ENCODE data around the gene SQOR. TPM values are rescaled to one million over a fixed set of nuclear protein-coding genes. Genes with fewer than 3 reads are reported as not detected.

SQOR gene
- total and polyA plus RNA-seq, 9 donors, result 5.5 to 35.1 (median 11.8) TPM

DNA sequence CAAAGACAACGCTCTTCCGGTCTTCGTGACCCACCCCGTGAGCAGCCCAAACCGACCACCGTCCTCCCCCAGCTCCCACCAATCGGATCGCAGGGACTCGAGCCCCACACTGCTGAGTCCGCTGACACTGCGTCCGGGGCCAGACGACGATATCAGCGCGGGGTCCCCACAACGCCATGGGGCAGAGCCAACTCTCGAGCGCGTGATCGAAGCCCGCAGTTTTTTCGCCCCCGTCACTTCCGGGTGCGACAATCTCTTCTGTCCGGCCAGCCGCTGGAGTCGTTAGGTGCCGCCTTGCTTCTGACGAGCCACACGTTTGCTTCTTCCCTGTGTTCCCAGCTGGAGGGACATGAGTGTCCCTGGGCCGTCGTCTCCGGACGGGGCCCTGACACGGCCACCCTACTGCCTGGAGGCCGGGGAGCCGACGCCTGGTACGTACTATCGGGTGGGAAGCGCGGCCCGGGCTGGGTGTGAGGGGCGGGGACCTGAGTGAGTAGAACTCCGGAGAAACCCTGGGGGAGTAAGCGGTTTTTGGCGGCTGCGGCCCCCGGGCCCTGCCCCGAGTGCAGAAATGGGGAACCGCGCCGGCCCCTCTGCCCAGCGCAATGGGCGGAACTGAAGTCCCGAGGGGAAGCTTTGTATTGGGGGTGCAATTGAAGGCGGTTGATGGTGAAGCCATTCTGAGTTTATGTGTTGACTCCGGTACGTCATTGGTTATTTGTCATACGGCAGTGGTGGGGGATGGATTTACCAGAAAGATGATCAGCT is 47.5 kb upstream of the SQOR start, which contains the start of gene BLOC1S6:
TSS of gene BLOC1S6 (plus strand) at position 285 of the 768 bp plus-strand sequence. CDS start at position 350, 65 bp downstream.
- DNase-seq, result peak; percentile 91 to 95 (median 92)
- no peaks in the 10 kb centered on the region for H3K9me3 ChIP-seq
- peak within 1 kb of the TSS; percentile 64 for H3K4me3 ChIP-seq
- peaks cover 7% of the 10 kb centered on the region for H3K4me1 ChIP-seq (ENCODE audit: insufficient read depth)
- no peaks in the 10 kb centered on the region for H3K27me3 ChIP-seq
- WGBS, 3 donors, result 0 to 1% (median 0%) methylated on average over 60 to 62 of the region's 62 CpGs
- peak within 1 kb of the TSS; percentile 97 to 98 for H3K27ac ChIP-seq
- intact Hi-C loops (cut with DNase I), result loop anchor here in 1 of 4 donors (5.0 to 10.0 kb wide), 2 partner anchors 62 to 185 kb away; partner anchors contain the start of gene SLC30A4
- TF ChIP-seq EP300 (IDR thresholded peaks at IDR 0.05), result peak; percentile 25
- TF ChIP-seq POLR2A (IDR thresholded peaks at IDR 0.05), result peak; percentile 67
- peak in 1 of 3 donors; percentile 12 for TF ChIP-seq CTCF (IDR thresholded peaks at IDR 0.05)
- H3K36me3 ChIP-seq, result no peaks in the 10 kb centered on the region

- H3K4me1 ChIP-seq (ENCODE audit: insufficient read depth), result peaks cover 7% of the 10 kb centered on the region
- no peaks in the 10 kb centered on the region for H3K27me3 ChIP-seq
- WGBS, 3 donors, result 0 to 1% (median 0%) methylated on average over 4 of the region's 4 CpGs
- no peaks in the 10 kb centered on the region for H3K9me3 ChIP-seq
- H3K4me3 ChIP-seq, result peak overlapping the region; percentile 64
- no peak for DNase-seq
- TF ChIP-seq EP300 (IDR thresholded peaks at IDR 0.05) (no peak), POLR2A (IDR thresholded peaks at IDR 0.05) (no peak), CTCF (IDR thresholded peaks at IDR 0.05) (no peak)
- H3K27ac ChIP-seq, result peak overlapping the region; percentile 97 to 98
- no peaks in the 10 kb centered on the region for H3K36me3 ChIP-seq
- intact Hi-C loops (cut with DNase I), result loop anchor here in 1 of 4 donors (5.0 to 10.0 kb wide), 2 partner anchors 63 to 186 kb away; partner anchors contain the start of gene SLC30A4
Measured at GRCh38 chr15:45587863-45588170, 47.0 kb upstream of the SQOR start.

DNA sequence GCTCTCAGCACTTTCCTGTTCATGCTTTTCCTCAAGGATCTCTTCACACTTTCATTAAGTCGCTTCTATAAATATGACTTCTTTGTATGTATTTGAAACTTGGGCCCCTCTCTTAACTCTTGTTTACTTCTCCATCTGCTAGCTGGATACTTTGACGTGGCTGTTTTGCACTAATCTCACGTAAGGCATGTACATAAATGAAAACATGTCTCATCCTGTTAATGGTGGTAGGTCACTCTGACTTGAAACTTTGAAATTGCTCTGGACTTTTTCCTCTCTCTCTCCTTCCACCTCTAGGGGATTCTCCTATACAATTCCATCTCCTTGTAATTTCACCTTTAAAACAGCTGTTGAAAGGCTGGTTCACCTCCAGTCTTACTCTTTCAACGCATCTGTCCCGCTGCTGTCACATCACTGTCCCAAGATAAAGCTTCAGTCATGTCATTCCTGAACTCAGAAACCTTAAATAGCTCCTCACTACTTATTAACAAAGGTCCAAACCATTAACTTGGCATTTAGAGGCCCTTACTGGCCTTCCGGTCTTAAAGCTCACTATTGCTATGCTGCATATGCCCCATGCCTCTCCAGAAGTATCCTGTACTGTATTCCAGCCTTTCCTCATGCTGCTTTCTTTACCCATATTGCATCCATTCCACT is 46.5 kb upstream of the SQOR start:
- H3K4me1 ChIP-seq (ENCODE audit: insufficient read depth), result peaks cover 7% of the 10 kb centered on the region
- intact Hi-C loops (cut with DNase I), result loop anchor here in 1 of 4 donors (5.0 to 10.0 kb wide), 2 partner anchors 64 to 186 kb away; partner anchors contain the start of gene SLC30A4
- WGBS, 3 donors, result 18 to 27% (median 19%) methylated on average over 6 of the region's 6 CpGs
- H3K9me3 ChIP-seq, result no peaks in the 10 kb centered on the region
- H3K4me3 ChIP-seq, result peak overlapping the region; percentile 64
- H3K27ac ChIP-seq, result peak overlapping the region in 1 of 2 donors; percentile 98
- DNase-seq, result no peak
- H3K36me3 ChIP-seq, result no peaks in the 10 kb centered on the region
- H3K27me3 ChIP-seq, result no peaks in the 10 kb centered on the region
- TF ChIP-seq POLR2A (IDR thresholded peaks at IDR 0.05) (no peak), EP300 (IDR thresholded peaks at IDR 0.05) (no peak), CTCF (IDR thresholded peaks at IDR 0.05) (no peak)

GRCh38 chr15:45589256-45589655 is 45.6 kb upstream of the SQOR start:
- no peak overlapping the region for H3K27ac ChIP-seq
- no peaks in the 10 kb centered on the region for H3K36me3 ChIP-seq
- H3K27me3 ChIP-seq, result no peaks in the 10 kb centered on the region
- no peak for DNase-seq
- no peaks in the 10 kb centered on the region for H3K9me3 ChIP-seq
- WGBS, 3 donors, result 61 to 67% (median 62%) methylated on average over 5 of the region's 5 CpGs
- intact Hi-C loops (cut with DNase I), result loop anchor here in 1 of 4 donors (5.0 to 10.0 kb wide), 2 partner anchors 64 to 187 kb away; partner anchors contain the start of gene SLC30A4
- TF ChIP-seq EP300 (IDR thresholded peaks at IDR 0.05), result no peak
- TF ChIP-seq POLR2A (IDR thresholded peaks at IDR 0.05), result no peak
- no peak for TF ChIP-seq CTCF (IDR thresholded peaks at IDR 0.05)
- no peak overlapping the region for H3K4me3 ChIP-seq
- H3K4me1 ChIP-seq (ENCODE audit: insufficient read depth), result peaks cover 7% of the 10 kb centered on the region
